ENCODE data around the gene CAPN5. TPM values are rescaled to one million over a fixed set of nuclear protein-coding genes. Genes with fewer than 3 reads are reported as not detected.
A peak's percentile ranks its signal among the peaks of the same experiment; 100 is the strongest.

Gene CAPN5
- total and polyA plus RNA-seq, 4 donors = 6.5 to 25.8 (median 18.2) TPM

DNA sequence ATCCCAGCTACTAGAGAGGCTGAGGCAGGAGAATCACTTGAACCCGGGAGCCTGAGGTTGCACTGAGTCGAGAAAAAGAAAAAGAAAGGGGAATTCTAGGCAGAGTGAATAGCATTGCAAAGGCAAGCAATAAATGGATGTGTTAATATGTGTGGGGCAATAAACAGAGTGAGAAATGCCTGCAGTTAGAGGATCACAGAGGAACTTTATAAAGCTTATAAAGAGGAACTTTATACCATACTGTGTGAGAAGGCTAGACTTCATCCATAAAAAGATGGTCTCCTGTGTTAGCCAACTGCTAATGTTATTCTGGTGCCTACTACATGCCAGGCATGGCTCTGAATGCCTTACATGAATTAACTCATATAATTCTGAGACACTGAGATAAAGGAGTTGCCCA, 31.7 kb upstream of the CAPN5 start:
- Histone ChIP-seq H3K9me3 (ENCODE audit: control insufficient read depth in 4 of 4, low read length in 3 of 4) (no peaks in the 10 kb centered on the region), H3K9ac (ENCODE audit: low read depth in 1 of 2, low read length in 2 of 2) (no peak overlapping the region), H3K36me3 (ENCODE audit: control insufficient read depth in 4 of 4, insufficient read depth in 3 of 4, low read depth in 1 of 4, low read length in 3 of 4) (no peaks in the 10 kb centered on the region), H3K27ac (ENCODE audit: low read depth in 1 of 2, low read length in 2 of 2) (no peak overlapping the region), H3K27me3 (ENCODE audit: control insufficient read depth in 4 of 4, insufficient read depth in 4 of 4, low read length in 3 of 4) (peaks cover 0 to 9% (median 3%) of the 10 kb centered on the region in 4 donors), H3K4me1 (ENCODE audit: control insufficient read depth in 4 of 4, insufficient read depth in 4 of 4, low read length in 3 of 4) (peaks cover 0 to 7% (median 3%) of the 10 kb centered on the region in 4 donors), H3K4me3 (ENCODE audit: low read depth in 1 of 3, low read length in 3 of 3) (no peak overlapping the region)
- WGBS = 84% methylated on average over 2 of the region's 2 CpGs
- DNase-seq (ENCODE audit: low spot score) = no peak
- TF ChIP-seq RXRA (IDR thresholded peaks at IDR 0.05) (no peak), RAD21 (IDR thresholded peaks at IDR 0.05) (no peak), FOXA2 (IDR thresholded peaks at IDR 0.05) (no peak), SP1 (IDR thresholded peaks at IDR 0.05) (no peak), HNF4G (IDR thresholded peaks at IDR 0.05) (no peak), NR2F2 (IDR thresholded peaks at IDR 0.05) (no peak), FOXA1 (IDR thresholded peaks at IDR 0.05) (no peak), EGR1 (IDR thresholded peaks at IDR 0.05; ENCODE audit: low read depth in 2 of 2) (no peak), YY1 (IDR thresholded peaks at IDR 0.05) (no peak), JUND (IDR thresholded peaks at IDR 0.05) (no peak), TAF1 (conservative IDR thresholded peaks at IDR 0.05) (no peak), GABPA (IDR thresholded peaks at IDR 0.05 in 1 of 2, conservative IDR thresholded peaks at IDR 0.05 in 1 of 2) (no peak), HNF4A (conservative IDR thresholded peaks at IDR 0.05) (no peak)
- TF ChIP-seq, protein P1, sequence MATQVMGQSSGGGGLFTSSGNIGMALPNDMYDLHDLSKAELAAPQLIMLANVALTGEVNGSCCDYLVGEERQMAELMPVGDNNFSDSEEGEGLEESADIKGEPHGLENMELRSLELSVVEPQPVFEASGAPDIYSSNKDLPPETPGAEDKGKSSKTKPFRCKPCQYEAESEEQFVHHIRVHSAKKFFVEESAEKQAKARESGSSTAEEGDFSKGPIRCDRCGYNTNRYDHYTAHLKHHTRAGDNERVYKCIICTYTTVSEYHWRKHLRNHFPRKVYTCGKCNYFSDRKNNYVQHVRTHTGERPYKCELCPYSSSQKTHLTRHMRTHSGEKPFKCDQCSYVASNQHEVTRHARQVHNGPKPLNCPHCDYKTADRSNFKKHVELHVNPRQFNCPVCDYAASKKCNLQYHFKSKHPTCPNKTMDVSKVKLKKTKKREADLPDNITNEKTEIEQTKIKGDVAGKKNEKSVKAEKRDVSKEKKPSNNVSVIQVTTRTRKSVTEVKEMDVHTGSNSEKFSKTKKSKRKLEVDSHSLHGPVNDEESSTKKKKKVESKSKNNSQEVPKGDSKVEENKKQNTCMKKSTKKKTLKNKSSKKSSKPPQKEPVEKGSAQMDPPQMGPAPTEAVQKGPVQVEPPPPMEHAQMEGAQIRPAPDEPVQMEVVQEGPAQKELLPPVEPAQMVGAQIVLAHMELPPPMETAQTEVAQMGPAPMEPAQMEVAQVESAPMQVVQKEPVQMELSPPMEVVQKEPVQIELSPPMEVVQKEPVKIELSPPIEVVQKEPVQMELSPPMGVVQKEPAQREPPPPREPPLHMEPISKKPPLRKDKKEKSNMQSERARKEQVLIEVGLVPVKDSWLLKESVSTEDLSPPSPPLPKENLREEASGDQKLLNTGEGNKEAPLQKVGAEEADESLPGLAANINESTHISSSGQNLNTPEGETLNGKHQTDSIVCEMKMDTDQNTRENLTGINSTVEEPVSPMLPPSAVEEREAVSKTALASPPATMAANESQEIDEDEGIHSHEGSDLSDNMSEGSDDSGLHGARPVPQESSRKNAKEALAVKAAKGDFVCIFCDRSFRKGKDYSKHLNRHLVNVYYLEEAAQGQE (IDR thresholded peaks at IDR 0.05) = no peak
- TF ChIP-seq, protein P2, sequence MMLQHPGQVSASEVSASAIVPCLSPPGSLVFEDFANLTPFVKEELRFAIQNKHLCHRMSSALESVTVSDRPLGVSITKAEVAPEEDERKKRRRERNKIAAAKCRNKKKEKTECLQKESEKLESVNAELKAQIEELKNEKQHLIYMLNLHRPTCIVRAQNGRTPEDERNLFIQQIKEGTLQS (IDR thresholded peaks at IDR 0.05) = no peak
- TF ChIP-seq, protein P3, sequence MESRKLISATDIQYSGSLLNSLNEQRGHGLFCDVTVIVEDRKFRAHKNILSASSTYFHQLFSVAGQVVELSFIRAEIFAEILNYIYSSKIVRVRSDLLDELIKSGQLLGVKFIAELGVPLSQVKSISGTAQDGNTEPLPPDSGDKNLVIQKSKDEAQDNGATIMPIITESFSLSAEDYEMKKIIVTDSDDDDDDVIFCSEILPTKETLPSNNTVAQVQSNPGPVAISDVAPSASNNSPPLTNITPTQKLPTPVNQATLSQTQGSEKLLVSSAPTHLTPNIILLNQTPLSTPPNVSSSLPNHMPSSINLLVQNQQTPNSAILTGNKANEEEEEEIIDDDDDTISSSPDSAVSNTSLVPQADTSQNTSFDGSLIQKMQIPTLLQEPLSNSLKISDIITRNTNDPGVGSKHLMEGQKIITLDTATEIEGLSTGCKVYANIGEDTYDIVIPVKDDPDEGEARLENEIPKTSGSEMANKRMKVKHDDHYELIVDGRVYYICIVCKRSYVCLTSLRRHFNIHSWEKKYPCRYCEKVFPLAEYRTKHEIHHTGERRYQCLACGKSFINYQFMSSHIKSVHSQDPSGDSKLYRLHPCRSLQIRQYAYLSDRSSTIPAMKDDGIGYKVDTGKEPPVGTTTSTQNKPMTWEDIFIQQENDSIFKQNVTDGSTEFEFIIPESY (IDR thresholded peaks at IDR 0.05) = no peak
- TF ChIP-seq, protein P4, sequence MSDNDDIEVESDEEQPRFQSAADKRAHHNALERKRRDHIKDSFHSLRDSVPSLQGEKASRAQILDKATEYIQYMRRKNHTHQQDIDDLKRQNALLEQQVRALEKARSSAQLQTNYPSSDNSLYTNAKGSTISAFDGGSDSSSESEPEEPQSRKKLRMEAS (IDR thresholded peaks at IDR 0.05) = no peak

DNA sequence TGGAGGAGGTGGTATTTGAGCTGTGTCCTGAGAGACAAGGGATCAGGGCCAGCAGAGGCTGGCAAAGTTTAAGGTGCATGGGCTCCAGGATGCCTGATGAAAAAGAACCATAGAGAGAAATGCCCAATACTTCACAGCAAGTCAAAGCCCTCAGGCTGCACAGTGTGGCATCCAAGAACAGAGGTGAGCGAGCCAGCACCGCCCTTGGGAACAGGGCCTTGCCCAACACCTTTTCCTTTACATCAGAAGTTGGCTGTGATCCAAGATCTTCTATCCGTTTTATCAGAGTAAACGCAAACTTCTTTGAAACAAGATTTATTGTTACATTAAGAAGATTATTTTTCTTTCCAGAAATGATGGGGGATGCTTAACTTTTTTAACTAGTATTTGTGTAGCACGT, 31.2 kb upstream of the CAPN5 start:
- Histone ChIP-seq H3K4me3 (ENCODE audit: low read depth in 1 of 3, low read length in 3 of 3) (no peak overlapping the region), H3K27ac (ENCODE audit: low read depth in 1 of 2, low read length in 2 of 2) (no peak overlapping the region), H3K9ac (ENCODE audit: low read depth in 1 of 2, low read length in 2 of 2) (no peak overlapping the region), H3K9me3 (ENCODE audit: control insufficient read depth in 4 of 4, low read length in 3 of 4) (no peaks in the 10 kb centered on the region), H3K27me3 (ENCODE audit: control insufficient read depth in 4 of 4, insufficient read depth in 4 of 4, low read length in 3 of 4) (peaks cover 0 to 8% (median 5%) of the 10 kb centered on the region in 4 donors), H3K4me1 (ENCODE audit: control insufficient read depth in 4 of 4, insufficient read depth in 4 of 4, low read length in 3 of 4) (peaks cover 0 to 12% (median 3%) of the 10 kb centered on the region in 4 donors), H3K36me3 (ENCODE audit: control insufficient read depth in 4 of 4, insufficient read depth in 3 of 4, low read depth in 1 of 4, low read length in 3 of 4) (no peaks in the 10 kb centered on the region)
- peak; percentile 20 for DNase-seq (ENCODE audit: low spot score)
- TF ChIP-seq, protein P4 (IDR thresholded peaks at IDR 0.05) = no peak
- no peak for TF ChIP-seq GABPA (IDR thresholded peaks at IDR 0.05 in 1 of 2, conservative IDR thresholded peaks at IDR 0.05 in 1 of 2)
- no peak for TF ChIP-seq SP1 (IDR thresholded peaks at IDR 0.05)
- TF ChIP-seq, protein P5, sequence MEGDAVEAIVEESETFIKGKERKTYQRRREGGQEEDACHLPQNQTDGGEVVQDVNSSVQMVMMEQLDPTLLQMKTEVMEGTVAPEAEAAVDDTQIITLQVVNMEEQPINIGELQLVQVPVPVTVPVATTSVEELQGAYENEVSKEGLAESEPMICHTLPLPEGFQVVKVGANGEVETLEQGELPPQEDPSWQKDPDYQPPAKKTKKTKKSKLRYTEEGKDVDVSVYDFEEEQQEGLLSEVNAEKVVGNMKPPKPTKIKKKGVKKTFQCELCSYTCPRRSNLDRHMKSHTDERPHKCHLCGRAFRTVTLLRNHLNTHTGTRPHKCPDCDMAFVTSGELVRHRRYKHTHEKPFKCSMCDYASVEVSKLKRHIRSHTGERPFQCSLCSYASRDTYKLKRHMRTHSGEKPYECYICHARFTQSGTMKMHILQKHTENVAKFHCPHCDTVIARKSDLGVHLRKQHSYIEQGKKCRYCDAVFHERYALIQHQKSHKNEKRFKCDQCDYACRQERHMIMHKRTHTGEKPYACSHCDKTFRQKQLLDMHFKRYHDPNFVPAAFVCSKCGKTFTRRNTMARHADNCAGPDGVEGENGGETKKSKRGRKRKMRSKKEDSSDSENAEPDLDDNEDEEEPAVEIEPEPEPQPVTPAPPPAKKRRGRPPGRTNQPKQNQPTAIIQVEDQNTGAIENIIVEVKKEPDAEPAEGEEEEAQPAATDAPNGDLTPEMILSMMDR (IDR thresholded peaks at IDR 0.05; ENCODE audit: low read depth, low read length, missing input control) = no peak
- 57% methylated on average over 5 of the region's 5 CpGs for WGBS

All from liver (tissue), 9 donors.